ENCODE results near the gene LHFPL2.
"Not testable (repeated sequence)": the region's sequence is repeated elsewhere in the genome, so short reads cannot be mapped to it uniquely, and the experiment has no call there.

Gene LHFPL2

GRCh38 chr5:78689540-78690252 is 41.1 kb upstream of the LHFPL2 start:
- TF ChIP-seq, protein P1, sequence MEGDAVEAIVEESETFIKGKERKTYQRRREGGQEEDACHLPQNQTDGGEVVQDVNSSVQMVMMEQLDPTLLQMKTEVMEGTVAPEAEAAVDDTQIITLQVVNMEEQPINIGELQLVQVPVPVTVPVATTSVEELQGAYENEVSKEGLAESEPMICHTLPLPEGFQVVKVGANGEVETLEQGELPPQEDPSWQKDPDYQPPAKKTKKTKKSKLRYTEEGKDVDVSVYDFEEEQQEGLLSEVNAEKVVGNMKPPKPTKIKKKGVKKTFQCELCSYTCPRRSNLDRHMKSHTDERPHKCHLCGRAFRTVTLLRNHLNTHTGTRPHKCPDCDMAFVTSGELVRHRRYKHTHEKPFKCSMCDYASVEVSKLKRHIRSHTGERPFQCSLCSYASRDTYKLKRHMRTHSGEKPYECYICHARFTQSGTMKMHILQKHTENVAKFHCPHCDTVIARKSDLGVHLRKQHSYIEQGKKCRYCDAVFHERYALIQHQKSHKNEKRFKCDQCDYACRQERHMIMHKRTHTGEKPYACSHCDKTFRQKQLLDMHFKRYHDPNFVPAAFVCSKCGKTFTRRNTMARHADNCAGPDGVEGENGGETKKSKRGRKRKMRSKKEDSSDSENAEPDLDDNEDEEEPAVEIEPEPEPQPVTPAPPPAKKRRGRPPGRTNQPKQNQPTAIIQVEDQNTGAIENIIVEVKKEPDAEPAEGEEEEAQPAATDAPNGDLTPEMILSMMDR (IDR thresholded peaks at IDR 0.05; ENCODE audit: low read depth, low read length), result no peak

GRCh38 chr5:78687514-78687913 is 38.9 kb upstream of the LHFPL2 start:
- not testable (repeated sequence) for H3K4me3 ChIP-seq (ENCODE audit: low read depth, low read length)

More at GRCh38 chr5:78689540-78690252, 41.1 kb upstream of the LHFPL2 start:
- H3K4me3 ChIP-seq (ENCODE audit: low read depth, low read length), result no peak overlapping the region

GRCh38 chr5:78683905-78684304 is 35.3 kb upstream of the LHFPL2 start:
- not testable (repeated sequence) for H3K4me3 ChIP-seq (ENCODE audit: low read depth, low read length)

GRCh38 chr5:78679905-78680304 is 31.3 kb upstream of the LHFPL2 start:
- no peak overlapping the region for H3K4me3 ChIP-seq (ENCODE audit: low read depth, low read length)
- TF ChIP-seq, protein P1 (IDR thresholded peaks at IDR 0.05; ENCODE audit: low read depth, low read length), result no peak

DNA sequence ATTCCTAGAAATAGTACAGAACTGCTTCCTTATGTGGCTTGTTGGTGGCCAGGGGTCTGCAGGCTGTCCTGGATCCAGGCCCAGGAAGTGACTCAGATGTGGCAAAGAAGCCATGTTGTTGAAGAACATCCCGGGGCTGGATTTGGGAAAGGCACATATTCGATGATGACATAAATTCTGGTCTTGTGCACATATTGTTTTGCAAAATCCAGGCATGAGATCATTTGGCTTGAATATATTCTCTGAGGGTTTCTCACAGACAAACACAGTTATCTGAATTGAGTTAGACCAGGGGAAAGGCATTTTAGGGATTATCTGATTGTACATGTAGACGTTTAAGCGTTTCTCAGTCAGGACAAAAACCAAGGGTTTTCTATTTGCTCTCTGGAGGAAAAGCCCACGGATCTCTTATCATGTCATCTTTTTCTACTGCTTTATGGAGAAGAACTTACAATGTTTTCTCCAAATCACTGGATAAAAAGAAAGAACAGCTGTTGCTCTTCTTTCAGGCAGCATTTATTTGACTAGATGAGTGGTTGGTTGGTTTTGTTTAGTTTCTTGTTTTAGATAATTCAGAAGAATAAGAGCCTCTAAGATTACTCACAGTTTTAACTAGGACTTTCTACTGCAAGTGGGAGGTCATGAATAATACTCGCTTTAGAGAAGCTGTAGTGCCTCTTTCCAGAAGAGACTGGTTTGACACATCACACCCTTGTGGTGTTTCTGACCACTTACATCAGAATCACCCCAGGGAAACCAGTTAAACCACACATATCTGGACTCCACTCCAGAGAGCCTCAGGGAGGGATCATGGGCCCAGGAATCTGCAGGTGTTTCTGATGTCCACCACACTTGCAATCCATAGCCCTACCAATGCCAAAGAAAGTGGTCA is 29.5 kb upstream of the LHFPL2 start:
- TF ChIP-seq, protein P1 (IDR thresholded peaks at IDR 0.05; ENCODE audit: low read depth, low read length), result no peak
- no peak overlapping the region for H3K4me3 ChIP-seq (ENCODE audit: low read depth, low read length)

GRCh38 chr5:78675956-78676730 is 27.6 kb upstream of the LHFPL2 start:
- no peak overlapping the region for H3K4me3 ChIP-seq (ENCODE audit: low read depth, low read length)
- TF ChIP-seq, protein P1 (IDR thresholded peaks at IDR 0.05; ENCODE audit: low read depth, low read length), result no peak

- H3K4me3 ChIP-seq (ENCODE audit: low read depth, low read length), result not testable (repeated sequence)
Measured at GRCh38 chr5:78673827-78674226, 25.3 kb upstream of the LHFPL2 start.

DNA sequence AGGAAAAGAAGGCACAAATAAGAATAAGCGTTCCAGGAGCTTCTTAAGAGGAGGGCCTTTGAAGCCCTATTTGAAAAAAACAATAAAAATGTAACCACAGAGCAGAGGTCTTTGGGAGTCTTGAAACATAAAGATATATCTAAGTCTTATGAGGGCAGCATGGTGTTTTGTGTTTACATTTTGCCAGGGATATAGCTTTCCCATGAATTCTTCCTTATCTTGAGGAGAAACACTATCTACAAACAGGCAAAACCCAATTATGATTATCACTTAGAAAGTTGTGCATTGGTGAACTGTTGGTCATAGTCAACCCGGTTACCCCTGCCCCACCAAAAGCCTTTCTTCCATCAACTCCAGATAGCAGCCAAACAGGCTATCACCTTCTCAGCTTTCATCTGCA is 23.6 kb upstream of the LHFPL2 start:
- TF ChIP-seq, protein P1 (IDR thresholded peaks at IDR 0.05; ENCODE audit: low read depth, low read length), result no peak
- no peak overlapping the region for H3K4me3 ChIP-seq (ENCODE audit: low read depth, low read length)

Data from WI38 (cell line).